ENCODE results near the gene ZNF263. TPM values are rescaled to one million over a fixed set of nuclear protein-coding genes. Genes with fewer than 3 reads are reported as not detected.

ZNF263 gene
- total RNA-seq, 1 experiment from 2014 or later: 29.5 TPM

GRCh38 chr16:3234857-3235561, 48.3 kb upstream of the ZNF263 start, which contains the start of gene ZNF200 (continued):
- TF ChIP-seq CTCF (IDR thresholded peaks at IDR 0.05) (no peak), ZNF121 (CRISPR knock-in tag; IDR thresholded peaks at IDR 0.05) (no peak), ZNF263 (CRISPR knock-in tag; IDR thresholded peaks at IDR 0.05; ENCODE audit: low read depth) (no peak), E2F5 (CRISPR knock-in tag; IDR thresholded peaks at IDR 0.05) (peak; percentile 37; the same call in 1 of the 2 replicates), NFYB (CRISPR knock-in tag; conservative IDR thresholded peaks at IDR 0.05; ENCODE audit: low read depth) (0 out of 2 replicates have a peak, but pooled peaks have one; percentile 50), CBFB (CRISPR knock-in tag; IDR thresholded peaks at IDR 0.05; ENCODE audit: low read depth) (no peak), ESRRA (CRISPR knock-in tag; IDR thresholded peaks at IDR 0.05; ENCODE audit: borderline replicate concordance) (no peak), TEAD1 (CRISPR knock-in tag; IDR thresholded peaks at IDR 0.05) (peak; percentile 81), FOXP4 (CRISPR knock-in tag; IDR thresholded peaks at IDR 0.05) (0 out of 2 replicates have a peak, but pooled peaks have one; percentile 44), ATF3 (CRISPR knock-in tag; conservative IDR thresholded peaks at IDR 0.05) (no peak), PRDM15 (CRISPR knock-in tag; IDR thresholded peaks at IDR 0.05) (0 out of 2 replicates have a peak, but pooled peaks have one; percentile 15), PREB (CRISPR knock-in tag; IDR thresholded peaks at IDR 0.05; ENCODE audit: borderline replicate concordance) (no peak), GTF2I (CRISPR knock-in tag; conservative IDR thresholded peaks at IDR 0.05) (no peak), TP53 (CRISPR knock-in tag; IDR thresholded peaks at IDR 0.05) (no peak)

Measured in WTC11 (cell line).